H1 (cell line): ENCODE measurements around the gene DGKZ. TPM values are rescaled to one million over a fixed set of nuclear protein-coding genes. Genes with fewer than 3 reads are reported as not detected.

Source experiments
- CTCF ChIP-seq, 3 experiments: IDR thresholded peaks; 1 replicate in 2 of 3; 2 replicates in 1 of 3; pipeline versions ENCODE4 v1.5.1 to v1.6.1; 2011; ENCODE audit warnings: low read length in 3 of 3, mild to moderate bottlenecking in 3 of 3, inconsistent platforms in 2 of 3, low read depth in 1 of 3, moderate library complexity in 1 of 3; ENCODE audit not compliant: insufficient read depth in 1 of 3; ENCODE audit errors: control extremely low read depth in 1 of 3
- SIN3A ChIP-seq, 2 experiments: IDR thresholded peaks in 1 of 2; conservative IDR thresholded peaks in 1 of 2; 2 replicates each; pipeline ENCODE4 v1.6.1; 2011 to 2012; ENCODE audit warnings: low read length in 2 of 2, improper control_type of control experiment in 1 of 2, low read depth in 1 of 2, mild to moderate bottlenecking in 1 of 2
- polyA plus RNA-seq, 7 experiments: library from polyadenylated mRNA; depleted of rRNA in 3 of 7; stranded (reverse) in 5 of 7; unstranded in 2 of 7; fragments of >200 nt in 5 of 7; fragments of 200-250 nt in 2 of 7; gene quantifications; 1 replicate in 5 of 7; 2 replicates in 1 of 7; 4 replicates in 1 of 7; pipeline versions ENCODE4 v1.2.1 to v1.2.3, GENCODE V29; 2011 to 2013; ENCODE audit warnings: missing spikeins in 2 of 7, mixed read lengths in 2 of 7
- total RNA-seq: library from RNA; stranded (reverse); fragmentation: NEBNext Ultra II Directional; extraction: Animal tissue kit (Norgen Biotek cat#: 25700); gene quantifications from 2 replicates; pipeline ENCODE4 v1.2.1, GENCODE V29; 2021

The DGKZ gene
- total and polyA plus RNA-seq, 2 of the 8 experiments (the other 6 are each of a cell fraction or from before 2014, with no cell fraction given) = 84.4 to 184 TPM

- peak in 2 of 3 experiments; percentile 75 to 90; a peak in 3 of 4 replicates for TF ChIP-seq CTCF (IDR thresholded peaks at IDR 0.05; ENCODE audit: control extremely low read depth in 1 of 3, insufficient read depth in 1 of 3, low read depth in 1 of 3, low read length in 3 of 3)
- 0 out of 4 replicates have a peak, but pooled peaks of 1 of the 2 experiments have one; percentile 45 for TF ChIP-seq SIN3A (conservative IDR thresholded peaks at IDR 0.05 in 1 of 2, IDR thresholded peaks at IDR 0.05 in 1 of 2; ENCODE audit: low read depth in 1 of 2, low read length in 2 of 2)
- TF ChIP-seq, all 59 proteins: peak for 7
These were observed 20.1 kb downstream of the DGKZ start (continued) for GRCh38 chr11:46367244-46367915.
